NCI-H2107 (cell line): ENCODE results near the gene SVBP.
"Not testable (repeated sequence)": the region's sequence is repeated elsewhere in the genome, so short reads cannot be mapped to it uniquely, and the experiment has no call there.

ENCODE experiments used
- DNase-seq: peaks from one replicate; lab custom pipeline; 2025; lab: John Stamatoyannopoulos, UW

Gene SVBP

GRCh38 chr1:42841440-42842147 is 24.4 kb upstream of the SVBP start:
- no peak for DNase-seq

GRCh38 chr1:42841010-42841409 is 23.8 kb upstream of the SVBP start:
- no peak for DNase-seq

- no peak for DNase-seq
Measured at GRCh38 chr1:42838482-42839190, 21.4 kb upstream of the SVBP start.

- DNase-seq, result no peak
Measured at GRCh38 chr1:42837709-42838108, 20.5 kb upstream of the SVBP start.

GRCh38 chr1:42835422-42835821 is 18.2 kb upstream of the SVBP start:
- DNase-seq, result no peak

- no peak for DNase-seq
Measured at GRCh38 chr1:42834803-42835202, 17.6 kb upstream of the SVBP start.

- DNase-seq, result no peak
Measured at GRCh38 chr1:42833981-42834380, 16.8 kb upstream of the SVBP start.

- no peak for DNase-seq
Measured at GRCh38 chr1:42832641-42833240, 15.5 kb upstream of the SVBP start.

GRCh38 chr1:42831273-42831672 is 14.1 kb upstream of the SVBP start:
- DNase-seq, result no peak

GRCh38 chr1:42830631-42831030 is 13.4 kb upstream of the SVBP start:
- DNase-seq, result no peak

- no peak for DNase-seq
Measured at GRCh38 chr1:42825036-42825851, 8.0 kb upstream of the SVBP start.

GRCh38 chr1:42824481-42825035 is 7.4 kb upstream of the SVBP start:
- no peak for DNase-seq

GRCh38 chr1:42822800-42823392 is 5.7 kb upstream of the SVBP start:
- no peak for DNase-seq

- no peak for DNase-seq
Measured at GRCh38 chr1:42821690-42822089, 4.5 kb upstream of the SVBP start.

GRCh38 chr1:42820813-42821212 is 3.6 kb upstream of the SVBP start:
- DNase-seq, result no peak

GRCh38 chr1:42817976-42818375 is 779 bp upstream of the SVBP start:
- no peak for DNase-seq

- no peak for DNase-seq
Measured at GRCh38 chr1:42817440-42817767, 207 bp upstream of the SVBP start.

- no peak for DNase-seq
Measured at GRCh38 chr1:42815941-42816584, 1.1 kb downstream of the SVBP start.

GRCh38 chr1:42814815-42815214 is 2.4 kb downstream of the SVBP start:
- not testable (repeated sequence) for DNase-seq

GRCh38 chr1:42807056-42807668 is 10.0 kb downstream of the SVBP start:
- DNase-seq, result no peak

GRCh38 chr1:42806593-42806992 is 10.6 kb downstream of the SVBP start:
- DNase-seq, result no peak
